NCI-H1417 (cell line): ENCODE measurements around the gene USH2A.
"Not testable (repeated sequence)": the region's sequence is repeated elsewhere in the genome, so short reads cannot be mapped to it uniquely, and the experiment has no call there.

Source experiments
- DNase-seq, 3 experiments: peaks; one replicate each; lab custom pipeline; 2025; lab: John Stamatoyannopoulos, UW

Gene USH2A

DNA sequence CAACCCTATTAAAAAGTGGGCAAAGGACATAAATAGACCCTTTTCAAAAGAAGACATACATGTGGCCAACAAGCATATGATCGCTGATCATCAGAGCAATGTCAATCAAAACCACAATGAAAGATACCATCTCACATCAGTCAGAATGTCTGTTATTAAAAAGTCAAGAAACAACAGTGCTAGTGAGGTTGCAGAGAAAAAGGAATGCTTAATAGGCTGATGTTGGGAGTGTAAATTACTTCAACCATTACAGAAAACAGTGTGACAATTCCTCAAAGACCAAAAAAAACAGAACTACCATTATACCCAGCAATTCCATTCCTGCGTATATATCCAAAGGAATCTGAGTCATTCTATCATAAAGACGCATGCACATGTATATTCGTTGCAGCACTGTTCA, 13.2 kb downstream of the USH2A start:
- DNase-seq: no peak

DNA sequence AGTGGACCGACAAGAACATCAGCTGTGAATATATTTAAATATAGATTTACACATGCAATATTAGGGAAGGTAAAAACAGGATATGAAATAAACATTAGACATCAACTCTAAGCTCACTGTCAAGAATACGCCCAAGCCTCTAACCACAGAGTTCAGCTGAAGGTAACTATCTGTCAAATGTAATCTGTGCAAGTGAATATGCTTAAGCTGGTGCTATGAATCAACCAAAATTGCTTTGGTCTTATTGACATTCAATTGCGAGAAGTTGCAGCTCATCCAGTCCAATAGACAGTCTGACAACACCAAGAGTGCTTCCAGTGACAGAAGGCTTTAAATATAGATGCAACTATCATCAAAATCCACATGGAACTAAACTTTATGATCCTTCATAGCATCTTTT, 32.3 kb downstream of the USH2A start:
- no peak for DNase-seq

DNA sequence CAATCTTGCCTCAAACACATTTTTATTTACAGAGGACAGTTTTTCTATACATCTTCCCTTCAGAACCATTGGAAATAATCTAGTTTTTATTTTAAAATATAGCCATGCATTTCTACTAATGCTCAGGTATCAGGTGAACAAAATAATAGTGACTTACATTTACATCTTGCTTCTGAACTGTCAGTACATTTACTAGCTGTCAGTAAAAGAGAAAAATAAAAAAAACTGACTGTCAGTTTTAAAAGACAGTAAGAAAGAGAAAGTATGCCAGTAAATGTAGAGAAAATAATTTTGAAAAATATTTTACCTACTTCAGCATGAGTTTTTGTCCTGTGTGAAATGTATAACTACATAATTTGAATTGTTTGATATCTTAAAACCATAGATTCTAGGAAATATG, 33.5 kb downstream of the USH2A start:
- DNase-seq: no peak

DNA sequence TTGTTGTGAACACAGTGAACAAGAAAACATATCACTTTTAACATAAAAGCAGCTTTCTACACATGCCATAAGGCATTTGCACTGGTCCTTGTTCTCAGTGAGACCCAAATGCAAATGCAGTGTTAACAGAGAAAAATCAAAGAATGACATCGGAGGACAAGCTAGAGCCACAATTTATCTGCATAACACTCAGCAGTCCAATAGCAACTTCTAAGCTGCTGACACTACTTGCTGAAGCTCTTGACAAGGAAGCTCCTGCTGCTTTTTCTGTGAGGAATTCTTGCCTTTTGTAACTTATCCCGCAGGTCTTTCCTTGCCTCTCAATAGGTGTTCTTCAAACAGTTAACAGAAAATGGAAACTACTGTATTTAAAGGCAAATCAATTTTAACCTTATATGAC, 34.7 kb downstream of the USH2A start:
- no peak for DNase-seq

DNA sequence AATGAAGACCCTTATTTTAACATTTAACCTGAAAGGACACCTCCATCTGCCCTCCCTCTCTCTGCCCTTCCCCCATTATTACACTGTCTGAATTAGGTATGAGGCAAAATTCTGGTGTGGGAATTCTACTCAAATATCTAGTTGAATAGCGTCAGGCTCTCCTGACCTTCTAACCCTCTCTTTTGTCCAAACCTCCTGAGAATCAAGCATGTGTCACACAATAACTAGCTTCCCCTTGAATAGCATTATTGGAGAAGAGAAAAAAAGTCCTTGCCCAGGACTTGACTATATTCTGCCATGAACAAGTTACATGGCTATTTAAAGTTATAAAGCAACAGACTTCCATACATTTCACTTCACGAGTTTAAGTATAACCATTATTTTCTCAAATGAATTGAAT, 35.5 kb downstream of the USH2A start:
- no peak for DNase-seq

DNA sequence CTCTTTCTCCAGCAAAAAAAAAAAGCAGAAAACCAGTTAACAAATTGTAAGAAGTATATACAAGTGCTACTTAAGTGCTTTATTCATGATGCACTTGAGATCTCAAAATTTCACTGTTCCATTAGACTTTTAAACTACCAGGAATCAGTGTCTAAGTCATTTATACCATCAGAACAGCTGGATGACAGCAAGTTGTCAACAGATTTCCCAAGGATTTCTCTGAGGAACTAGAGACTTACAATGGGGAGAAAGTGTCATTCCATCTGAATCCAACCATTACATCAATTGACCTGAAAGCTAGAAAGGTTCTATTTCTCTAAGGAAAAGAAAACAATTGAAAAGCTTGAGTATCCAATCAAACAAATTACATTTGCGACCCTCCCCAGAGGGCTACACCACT, 43.8 kb downstream of the USH2A start:
- DNase-seq: peak in 1 of 3 experiments; percentile 3

DNA sequence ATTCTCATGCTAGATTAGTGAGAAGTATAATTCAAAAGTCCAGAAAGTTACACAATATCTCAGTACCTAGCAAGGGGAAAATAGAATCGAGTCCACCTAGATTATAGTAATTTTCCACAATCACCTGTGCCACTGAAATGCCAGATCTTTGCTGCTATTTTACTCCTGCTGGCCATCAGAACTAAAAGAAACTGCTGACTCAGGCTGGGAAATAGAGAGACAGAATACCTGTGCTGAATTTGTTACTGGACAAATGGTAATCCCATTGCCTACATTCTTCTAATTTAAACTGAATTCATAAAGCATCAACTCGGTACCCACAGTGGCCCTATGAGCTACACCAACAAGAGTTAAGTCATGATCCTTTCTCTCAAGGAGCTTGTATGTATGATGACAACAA, 55.0 kb downstream of the USH2A start:
- DNase-seq: no peak

DNA sequence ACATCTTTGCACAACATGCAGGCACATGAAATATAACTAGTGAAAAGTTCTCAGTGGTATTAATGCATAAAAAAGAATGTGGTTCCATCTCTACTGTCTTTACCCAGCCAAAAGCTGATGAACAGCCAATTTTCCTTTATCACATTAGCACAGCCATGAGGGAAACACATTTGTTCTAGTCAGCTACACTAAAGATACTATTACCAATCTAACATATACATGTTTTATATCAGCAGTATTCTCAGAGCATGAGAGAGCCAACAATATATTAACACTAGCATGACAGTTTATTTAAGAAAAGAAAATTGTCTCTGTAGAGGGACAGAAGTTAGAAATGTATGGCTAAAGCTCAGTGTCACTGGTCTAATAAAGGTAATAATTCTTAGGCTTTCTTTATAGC, 56.3 kb downstream of the USH2A start:
- no peak for DNase-seq

DNA sequence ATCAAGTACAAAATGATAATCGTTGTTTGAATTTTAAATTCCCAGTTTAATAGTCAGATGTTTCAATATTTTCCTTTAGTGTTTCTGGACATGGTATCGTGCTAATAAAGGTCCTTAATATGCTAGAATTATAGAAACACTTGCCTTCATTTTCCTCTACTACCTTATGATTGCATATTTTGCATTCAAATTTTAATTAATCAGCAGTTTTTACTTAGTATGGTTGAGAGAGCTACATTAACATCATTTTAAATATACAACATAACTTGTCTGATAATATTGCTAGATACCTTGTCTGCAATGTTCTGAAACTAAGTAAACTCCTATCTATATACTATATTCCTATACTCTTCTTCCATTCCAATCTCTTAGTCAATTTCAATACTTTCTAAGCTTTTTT, 66.3 kb downstream of the USH2A start:
- no peak for DNase-seq

DNA sequence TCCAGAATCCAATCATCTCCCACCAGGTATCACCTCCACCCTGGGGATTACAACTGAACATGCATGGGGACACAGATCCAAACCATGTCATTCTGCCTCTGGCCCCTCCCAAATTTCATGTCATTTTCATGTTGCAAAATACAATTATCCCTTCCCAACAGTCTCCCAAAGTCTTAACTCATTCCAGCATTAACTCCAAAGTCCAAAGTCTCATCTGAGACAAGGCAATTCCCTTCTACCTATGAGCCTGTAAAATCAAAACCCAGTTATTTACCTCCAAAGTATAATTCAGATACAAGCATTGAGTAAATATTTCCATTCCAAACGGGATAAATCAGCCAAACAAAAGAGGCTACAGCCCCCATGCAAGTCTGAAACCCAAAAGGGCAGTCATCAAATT, 73.1 kb downstream of the USH2A start:
- DNase-seq: no peak

DNA sequence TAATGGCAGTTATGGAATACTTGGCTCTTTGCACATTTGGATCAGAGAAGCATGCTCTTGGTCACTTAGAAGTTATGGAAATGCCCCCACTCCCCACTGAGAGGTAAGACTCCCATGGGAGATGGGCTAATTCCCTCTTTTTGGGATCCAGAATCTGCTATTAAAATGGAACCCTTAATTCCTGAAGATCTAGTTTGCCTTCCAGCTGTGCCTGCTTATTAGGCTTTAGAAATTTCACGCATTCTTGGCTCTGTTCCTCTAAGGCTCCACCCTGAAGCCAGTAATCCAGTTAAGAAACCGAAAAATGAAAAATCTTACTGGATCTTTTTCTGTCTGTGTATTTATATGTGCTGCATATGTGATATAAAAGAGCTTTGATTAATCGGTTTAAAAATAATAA, 76.7 kb downstream of the USH2A start:
- no peak for DNase-seq

DNA sequence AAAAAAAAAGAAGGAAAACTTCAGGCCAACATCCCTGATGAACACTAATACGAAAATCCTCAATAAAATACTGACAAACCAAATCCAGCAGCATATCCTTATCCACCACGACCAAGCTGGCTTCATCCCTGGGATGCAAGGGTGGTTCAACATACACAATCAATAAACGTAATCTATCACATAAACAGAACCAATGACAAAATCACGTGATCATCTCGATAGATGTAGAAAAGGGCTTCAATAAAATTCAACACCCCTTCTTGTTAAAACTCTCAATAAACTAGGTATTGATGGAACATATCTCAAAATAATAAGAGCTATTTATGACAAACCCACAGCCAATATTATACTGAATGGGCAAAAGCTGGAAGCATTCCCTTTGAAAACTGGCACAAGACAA, 82.7 kb downstream of the USH2A start:
- not testable (repeated sequence) for DNase-seq

DNA sequence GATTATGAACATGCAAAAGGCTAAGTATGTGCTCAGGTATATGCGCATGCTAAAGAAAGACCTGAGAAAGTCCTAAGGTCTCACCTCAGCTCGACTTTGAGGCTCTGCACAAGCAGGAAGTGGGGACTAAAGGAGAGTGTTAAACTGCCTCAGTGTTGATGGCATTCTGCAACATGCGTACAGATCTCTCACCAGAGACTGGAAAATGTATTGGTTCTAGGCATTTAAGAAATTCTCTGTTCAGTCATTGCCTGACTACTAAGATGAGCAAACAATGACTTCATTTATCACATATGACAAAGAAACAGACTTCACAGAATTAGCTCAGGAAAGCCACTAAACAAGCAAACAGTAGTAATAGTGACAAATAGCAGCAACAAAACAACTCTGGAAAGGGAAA, 90.8 kb downstream of the USH2A start:
- no peak for DNase-seq

DNA sequence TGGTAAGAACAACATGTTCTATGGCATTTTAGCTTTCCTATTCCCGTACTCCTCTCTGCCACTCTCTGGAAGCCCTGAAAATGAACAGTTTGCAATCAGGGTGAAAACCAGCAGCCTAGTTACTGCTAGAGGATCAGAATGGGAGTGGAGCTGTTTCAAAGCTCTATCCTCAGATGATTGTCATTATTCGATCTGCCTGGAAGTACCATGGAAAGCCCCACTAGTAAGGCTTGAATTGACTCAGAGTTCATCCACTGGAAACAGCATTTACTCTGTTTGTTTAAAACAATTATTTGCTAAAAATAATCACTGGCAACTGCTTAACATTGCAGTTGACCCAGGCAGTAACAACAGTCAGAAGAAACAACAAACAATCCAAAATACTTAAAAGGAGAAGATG, 91.2 kb downstream of the USH2A start:
- DNase-seq: no peak

DNA sequence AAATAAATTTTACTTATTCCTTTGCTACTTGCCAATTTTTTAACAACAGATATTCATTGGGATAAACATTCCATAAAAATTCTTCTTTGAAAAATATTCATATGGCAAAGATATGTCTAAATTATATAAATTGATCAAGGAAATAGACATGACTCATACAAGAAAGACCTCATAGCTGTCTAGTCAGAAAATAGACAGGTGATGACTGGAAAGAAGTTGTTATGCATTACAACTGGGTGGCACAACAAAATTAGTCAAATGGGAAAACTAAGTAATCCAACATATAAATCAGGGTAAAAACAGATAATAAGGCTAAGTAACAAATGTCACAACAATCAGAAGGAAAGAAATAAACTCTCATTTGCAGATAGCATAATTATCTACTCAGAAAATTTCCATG, 92.0 kb downstream of the USH2A start:
- no peak for DNase-seq

DNA sequence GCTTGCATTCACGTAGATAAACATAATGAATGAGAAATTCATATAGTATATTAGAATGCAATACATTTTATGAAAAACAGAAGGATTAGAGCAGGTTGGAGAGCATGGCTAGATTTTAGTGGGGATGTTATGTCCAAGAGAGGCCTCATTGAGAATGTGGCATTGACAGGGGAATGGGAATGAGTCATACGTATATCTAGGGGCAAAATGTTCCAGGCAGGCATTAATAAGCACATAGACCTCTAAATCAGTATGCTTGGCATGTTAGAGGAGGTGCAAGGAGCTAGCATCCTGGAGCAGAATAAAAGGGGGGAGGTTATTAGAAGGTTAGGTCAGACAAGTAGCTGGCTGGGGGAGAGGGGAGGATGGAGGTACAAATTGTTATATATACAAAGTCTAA, 93.0 kb downstream of the USH2A start:
- DNase-seq: no peak

DNA sequence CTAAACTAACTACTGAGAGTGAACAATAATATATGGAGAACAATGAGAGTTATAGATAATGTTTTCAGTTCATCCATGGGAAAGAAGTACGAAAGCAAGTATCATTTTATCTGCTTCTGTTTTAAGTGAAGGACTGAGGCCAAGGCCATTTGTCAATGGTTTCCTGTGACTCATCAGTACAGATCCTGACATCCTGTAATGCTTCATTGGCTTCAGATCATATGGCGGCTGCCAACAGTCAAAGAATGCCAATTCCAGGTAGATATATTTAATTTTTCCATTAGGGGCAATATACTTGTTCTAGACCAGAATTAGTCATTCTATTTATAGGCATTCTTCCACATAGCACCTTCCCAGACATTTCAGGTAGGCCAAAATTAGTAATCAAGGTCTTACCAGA, 97.3 kb downstream of the USH2A start:
- DNase-seq: no peak

DNA sequence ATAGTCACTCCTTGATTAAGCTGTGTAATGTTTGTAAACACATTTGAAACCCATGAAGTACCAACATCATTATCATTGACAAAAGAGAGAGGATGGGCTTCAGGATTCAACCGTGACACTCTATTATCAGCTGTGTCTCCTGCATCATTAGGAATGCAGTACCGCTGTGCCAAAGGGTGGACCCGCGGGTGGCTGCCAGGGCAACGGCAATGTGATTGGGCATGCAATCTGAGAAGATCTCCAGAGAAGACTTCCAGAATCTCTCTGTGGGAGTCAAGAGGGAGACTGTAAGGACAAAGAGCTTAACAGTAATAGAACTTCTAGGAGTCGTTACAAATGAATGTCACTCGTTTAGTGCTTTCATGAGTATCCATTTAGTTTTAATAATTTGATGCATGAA, 97.9 kb downstream of the USH2A start:
- peak in 1 of 3 experiments; percentile 11 for DNase-seq

DNA sequence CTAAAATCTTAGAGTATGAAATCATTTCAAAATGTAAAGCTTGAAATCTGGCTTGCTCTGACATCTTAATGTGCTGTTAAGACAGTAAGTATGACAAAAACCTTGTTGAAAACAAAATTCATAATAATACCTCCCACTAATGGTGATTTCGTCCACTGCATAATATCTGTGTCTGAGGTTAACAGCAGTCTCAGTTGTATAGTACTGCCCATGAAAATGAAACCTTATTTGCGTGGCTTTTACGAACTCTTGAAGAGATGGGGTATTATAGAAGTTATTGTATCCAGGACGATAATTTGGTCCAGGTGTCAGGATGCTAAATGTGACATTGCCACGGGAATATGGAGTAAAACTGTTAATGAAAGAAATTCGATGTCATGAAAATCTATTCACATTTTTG, 99.9 kb downstream of the USH2A start:
- no peak for DNase-seq

DNA sequence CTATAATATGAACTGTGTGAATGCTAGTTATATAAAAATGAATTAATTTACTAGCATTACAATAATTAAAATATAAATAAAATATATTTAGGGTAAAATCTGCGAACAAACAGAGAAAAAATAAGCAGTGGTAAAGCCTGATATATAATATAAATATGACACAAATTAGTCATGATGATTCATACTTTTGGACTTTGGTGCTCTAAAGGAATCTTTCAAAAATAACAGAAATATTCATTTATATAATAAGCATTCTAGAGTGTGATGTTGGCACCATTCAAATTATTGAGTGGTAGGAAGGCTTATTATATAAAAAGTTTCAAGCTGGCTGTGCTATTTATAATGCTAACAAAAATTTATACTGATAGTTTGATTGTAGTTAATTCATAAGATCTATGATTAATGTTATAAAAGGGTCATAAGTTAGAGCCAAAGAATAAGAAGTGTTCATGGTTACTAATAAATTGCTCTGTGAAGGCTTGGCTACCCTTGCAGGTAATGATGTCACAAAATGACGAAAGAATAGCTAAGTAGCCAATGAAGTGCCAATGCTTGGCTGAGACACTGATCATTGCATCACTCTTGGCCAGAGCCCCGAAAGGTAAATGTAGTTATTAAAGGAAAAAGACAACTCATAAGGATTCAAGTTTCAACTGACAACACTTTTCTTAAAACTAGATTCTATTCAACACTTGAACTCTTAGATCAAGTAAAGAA, 108.7 kb downstream of the USH2A start:
- DNase-seq: no peak

DNA sequence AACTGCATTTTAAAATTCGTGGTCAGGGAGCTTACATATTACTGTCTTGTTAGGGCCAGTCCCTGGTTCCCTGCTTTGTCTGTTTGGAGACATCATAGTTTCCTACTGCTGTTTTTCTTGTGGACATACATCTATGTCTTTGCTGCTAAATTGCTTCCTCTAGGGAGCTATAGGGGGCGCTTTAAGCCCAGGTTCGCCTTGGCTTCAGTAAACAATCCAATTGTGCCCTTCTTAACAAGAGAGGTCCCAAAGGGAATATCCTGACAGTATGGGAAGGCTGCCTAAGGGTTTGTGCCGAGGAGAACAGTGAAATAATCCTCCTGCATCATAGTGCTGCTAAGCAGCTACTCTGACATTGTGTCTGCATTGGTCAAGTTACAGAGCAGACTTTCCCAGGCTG, 112.5 kb downstream of the USH2A start:
- peak; percentile 14 to 85 (median 57) for DNase-seq

DNA sequence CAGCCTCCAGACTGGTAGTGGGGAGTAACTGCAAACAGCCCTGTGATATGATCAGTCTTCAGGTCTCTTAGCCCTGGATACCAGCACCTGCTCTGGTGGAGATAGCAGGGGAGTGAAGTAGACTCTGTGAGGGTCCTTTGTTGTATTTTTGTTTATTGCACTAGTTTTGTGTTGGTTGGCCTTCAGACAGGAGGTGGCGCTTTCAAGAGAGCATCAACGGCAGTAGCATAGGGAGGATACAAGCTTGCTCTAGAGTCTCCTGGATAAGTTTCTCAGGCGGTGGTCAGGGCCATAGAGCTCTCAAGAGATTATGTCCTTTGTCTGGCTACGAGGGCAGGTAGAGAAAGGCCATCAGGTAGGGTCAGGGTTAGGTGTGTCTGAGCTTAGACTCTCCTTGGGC, 116.4 kb downstream of the USH2A start:
- no peak for DNase-seq

DNA sequence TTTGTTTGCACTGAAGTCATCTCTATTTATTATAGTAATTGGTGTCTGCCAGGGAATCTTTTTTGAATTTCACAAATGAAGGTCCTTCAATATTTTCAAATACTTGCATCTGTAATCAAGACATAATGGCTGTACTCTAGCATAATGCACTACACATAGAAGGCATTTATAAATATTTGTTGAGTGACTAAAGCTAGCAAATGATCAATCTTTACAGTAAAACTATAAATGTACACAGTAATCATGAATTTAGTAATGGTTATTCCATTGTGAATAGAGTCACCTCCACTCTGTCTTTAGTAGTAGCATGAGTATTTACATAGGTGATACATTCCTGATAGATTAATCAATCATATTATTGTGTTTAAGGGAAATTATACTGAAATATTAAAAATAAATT, 119.6 kb downstream of the USH2A start:
- DNase-seq: peak in 1 of 3 experiments; percentile 29

DNA sequence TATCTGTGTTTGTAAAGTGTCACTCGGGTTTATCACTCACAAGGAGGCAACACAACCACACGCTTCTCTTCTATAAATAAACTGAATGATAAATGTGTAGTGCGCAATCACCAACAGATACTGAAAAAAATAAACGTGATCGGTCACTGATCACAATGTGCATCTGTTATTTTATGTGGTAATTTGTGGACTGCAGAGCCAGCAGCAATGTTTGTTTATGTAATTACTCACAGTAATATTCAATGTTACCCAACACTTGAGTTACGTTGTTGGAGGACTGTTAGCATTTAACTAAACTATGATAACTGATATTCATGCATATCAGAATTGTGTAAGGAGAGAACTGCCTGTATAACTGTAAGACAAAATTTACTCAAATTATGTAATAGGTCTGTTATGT, 129.6 kb downstream of the USH2A start:
- peak in 2 of 3 experiments; percentile 5 to 57 for DNase-seq

DNA sequence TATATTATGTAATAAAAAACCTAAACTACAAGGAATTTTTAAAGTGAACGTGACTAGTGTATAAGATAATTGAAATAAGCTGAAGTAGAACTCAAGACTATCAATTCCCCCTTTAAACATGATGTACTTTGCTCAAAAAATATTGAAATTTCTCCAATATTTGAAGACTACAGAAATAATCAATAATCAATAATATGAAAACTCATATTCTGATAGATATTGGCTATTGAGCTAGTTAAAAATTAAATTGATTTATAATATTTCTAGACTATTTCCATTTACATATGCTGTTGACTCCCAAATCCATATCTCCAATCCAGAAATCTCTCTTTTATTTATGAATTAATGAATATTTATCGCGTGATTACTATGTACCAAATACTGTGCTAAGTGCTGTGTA, 133.2 kb downstream of the USH2A start:
- DNase-seq: no peak
